ENCODE data around the gene TNFSF9.

- TF ChIP-seq GATA2 (IDR thresholded peaks at IDR 0.05; ENCODE audit: low read depth, low read length) (no peak), GATA3 (IDR thresholded peaks at IDR 0.05; ENCODE audit: low read depth, low read length) (no peak)
Observed at GRCh38 chr19:6551091-6551490, 20.3 kb downstream of the TNFSF9 start.
